Measurements from ENCODE around the gene PJA1. TPM values are rescaled to one million over a fixed set of nuclear protein-coding genes. Genes with fewer than 3 reads are reported as not detected.

The PJA1 gene
- total RNA-seq, 1 donor from 2014 or later, result 13.0 TPM

DNA sequence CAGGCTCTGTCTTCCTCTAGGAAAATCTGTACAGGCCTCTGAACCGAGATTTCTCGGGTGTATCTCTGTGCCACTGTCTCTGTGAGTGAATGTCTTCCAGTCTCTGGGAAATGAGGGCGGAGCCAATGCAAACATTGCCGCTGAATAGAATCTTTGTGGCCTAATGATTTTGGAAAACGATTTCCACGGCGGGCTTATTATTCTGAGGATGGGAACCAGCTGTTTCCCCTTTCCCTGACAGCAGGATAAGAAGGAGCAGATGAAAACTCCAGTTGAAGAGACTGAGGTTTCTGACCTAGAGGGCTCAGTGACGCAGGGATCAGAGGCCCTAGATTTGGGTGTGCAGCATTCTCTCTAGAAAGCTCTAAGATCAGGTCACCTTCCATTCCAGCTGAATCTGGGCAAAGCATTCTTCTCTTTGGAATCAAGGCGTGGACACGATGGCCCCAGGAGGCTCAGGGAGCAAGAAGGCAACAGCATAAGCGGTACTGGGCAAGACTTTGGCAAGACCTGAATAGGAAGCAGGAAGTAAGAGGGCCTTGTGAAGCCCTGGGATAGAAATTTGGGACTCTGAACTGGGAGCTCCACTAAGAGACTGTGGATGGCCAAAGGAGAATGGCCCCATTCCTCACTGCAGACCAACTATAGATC, 47.3 kb downstream of the PJA1 start:
- H3K9me3 ChIP-seq, result no peaks in the 10 kb centered on the region
- TF ChIP-seq, protein P1, sequence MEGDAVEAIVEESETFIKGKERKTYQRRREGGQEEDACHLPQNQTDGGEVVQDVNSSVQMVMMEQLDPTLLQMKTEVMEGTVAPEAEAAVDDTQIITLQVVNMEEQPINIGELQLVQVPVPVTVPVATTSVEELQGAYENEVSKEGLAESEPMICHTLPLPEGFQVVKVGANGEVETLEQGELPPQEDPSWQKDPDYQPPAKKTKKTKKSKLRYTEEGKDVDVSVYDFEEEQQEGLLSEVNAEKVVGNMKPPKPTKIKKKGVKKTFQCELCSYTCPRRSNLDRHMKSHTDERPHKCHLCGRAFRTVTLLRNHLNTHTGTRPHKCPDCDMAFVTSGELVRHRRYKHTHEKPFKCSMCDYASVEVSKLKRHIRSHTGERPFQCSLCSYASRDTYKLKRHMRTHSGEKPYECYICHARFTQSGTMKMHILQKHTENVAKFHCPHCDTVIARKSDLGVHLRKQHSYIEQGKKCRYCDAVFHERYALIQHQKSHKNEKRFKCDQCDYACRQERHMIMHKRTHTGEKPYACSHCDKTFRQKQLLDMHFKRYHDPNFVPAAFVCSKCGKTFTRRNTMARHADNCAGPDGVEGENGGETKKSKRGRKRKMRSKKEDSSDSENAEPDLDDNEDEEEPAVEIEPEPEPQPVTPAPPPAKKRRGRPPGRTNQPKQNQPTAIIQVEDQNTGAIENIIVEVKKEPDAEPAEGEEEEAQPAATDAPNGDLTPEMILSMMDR (IDR thresholded peaks at IDR 0.05), result no peak
- TF ChIP-seq POLR2AphosphoS5 (IDR thresholded peaks at IDR 0.05; ENCODE audit: insufficient read depth in 1 of 2, low read depth in 1 of 2) (no peak), POLR2A (IDR thresholded peaks at IDR 0.05) (no peak)
- no peaks in the 10 kb centered on the region for H3K4me1 ChIP-seq
- no peak overlapping the region for H3K27ac ChIP-seq
- H3K36me3 ChIP-seq, result no peaks in the 10 kb centered on the region
- intact Hi-C loops (cut with DNase I), result loop anchor here (2.0 kb wide), 1 partner anchor 149 kb away; no protein-coding TSS in a partner anchor
- no peaks in the 10 kb centered on the region for H3K27me3 ChIP-seq
- H3K4me3 ChIP-seq, result no peak overlapping the region
- no peak for DNase-seq (ENCODE audit: extremely low spot score in 2 of 2)

DNA sequence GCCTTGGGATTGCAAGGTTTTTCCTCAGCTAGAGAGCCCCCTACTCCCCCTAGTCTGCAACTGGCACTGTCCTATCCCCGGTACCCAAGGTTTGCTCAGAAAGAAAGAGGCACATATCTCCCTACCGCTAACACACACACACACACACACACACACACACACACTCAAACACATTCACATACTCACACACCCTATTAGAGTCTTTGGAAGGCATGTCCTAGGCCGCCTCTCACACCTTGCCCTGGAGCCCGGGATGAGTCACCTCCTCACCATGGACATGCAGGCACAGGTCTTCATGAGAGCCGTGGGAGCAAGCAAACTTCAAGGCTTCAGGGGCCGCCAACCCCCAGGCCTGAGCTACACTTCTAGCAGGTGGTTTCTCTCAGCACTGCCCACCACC, 49.2 kb downstream of the PJA1 start:
- Histone ChIP-seq H3K9me3 (no peaks in the 10 kb centered on the region), H3K27ac (no peak overlapping the region), H3K36me3 (no peaks in the 10 kb centered on the region), H3K4me3 (no peak overlapping the region), H3K4me1 (no peaks in the 10 kb centered on the region), H3K27me3 (no peaks in the 10 kb centered on the region)
- DNase-seq (ENCODE audit: extremely low spot score in 2 of 2), result no peak
- intact Hi-C loops (cut with DNase I), result no loop called here
- TF ChIP-seq, protein P1 (IDR thresholded peaks at IDR 0.05), result no peak
- no peak for TF ChIP-seq POLR2A (IDR thresholded peaks at IDR 0.05)
- TF ChIP-seq POLR2AphosphoS5 (IDR thresholded peaks at IDR 0.05; ENCODE audit: insufficient read depth in 1 of 2, low read depth in 1 of 2), result no peak

DNA sequence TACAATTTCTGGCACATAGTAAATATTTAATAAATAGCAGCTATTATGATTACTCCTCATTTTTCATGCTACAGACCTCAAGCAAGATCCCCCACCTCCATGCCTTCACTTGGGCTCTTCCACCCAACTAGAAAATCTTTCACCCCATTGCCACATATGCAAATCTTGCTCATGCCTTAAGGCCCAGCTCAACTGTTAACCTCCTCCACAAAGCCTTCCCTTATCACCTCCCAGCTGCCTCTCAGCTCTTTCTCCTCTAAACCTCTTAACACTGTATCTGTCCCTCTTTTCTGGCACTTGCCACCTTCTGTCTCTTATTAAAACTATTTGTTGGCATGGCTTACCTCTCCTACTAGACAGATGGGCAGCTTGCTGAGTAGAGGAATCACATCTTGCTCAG, 51.5 kb downstream of the PJA1 start:
- Histone ChIP-seq H3K9me3 (no peaks in the 10 kb centered on the region), H3K4me3 (no peak overlapping the region), H3K27ac (no peak overlapping the region), H3K4me1 (peaks cover 9% of the 10 kb centered on the region), H3K36me3 (no peaks in the 10 kb centered on the region), H3K27me3 (no peaks in the 10 kb centered on the region)
- intact Hi-C loops (cut with DNase I), result no loop called here
- TF ChIP-seq, protein P1 (IDR thresholded peaks at IDR 0.05), result no peak
- TF ChIP-seq POLR2AphosphoS5 (IDR thresholded peaks at IDR 0.05; ENCODE audit: insufficient read depth in 1 of 2, low read depth in 1 of 2), result no peak
- DNase-seq (ENCODE audit: extremely low spot score in 2 of 2), result no peak

Data from vagina (tissue), 2 donors.